H1 (cell line): ENCODE results near the gene RAPGEF5. TPM values are rescaled to one million over a fixed set of nuclear protein-coding genes. Genes with fewer than 3 reads are reported as not detected.

ENCODE experiments used
- CTCF ChIA-PET: fragments of 300-600 bp; sonication (Branson Sonifier 250); formaldehyde crosslinking; loops from one replicate; lab custom pipeline; 2021; ENCODE audit not compliant: partially characterized antibody; lab: Charles Lee
- POLR2A ChIA-PET: fragments of 300-600 bp; sonication (Branson Sonifier 250); formaldehyde crosslinking; loops from one replicate; lab custom pipeline; 2021; ENCODE audit warnings: inconsistent platforms; ENCODE audit not compliant: partially characterized antibody; lab: Charles Lee
- DNase-seq, 2 experiments: peaks; one replicate each; pipeline versions ENCODE4 v3.0.0 to v3.0.0-alpha.2; 2010 to 2022; ENCODE audit warnings: low spot score in 2 of 2, low read depth in 1 of 2, mixed read lengths in 1 of 2
- FAIRE-seq: peaks from 2 replicates; lab custom pipeline; 2011; peaks lifted over from hg19 to GRCh38; lab: Jason Lieb, UNC
- H2AFZ ChIP-seq: 2 replicates; pipeline ENCODE4 v1.8.1; 2012; ENCODE audit warnings: low read length, inconsistent platforms
- H2AK5ac ChIP-seq: 2 replicates; pipeline ENCODE4 v1.6.1; 2013; ENCODE audit warnings: low read depth, low read length
- H2BK120ac ChIP-seq: replicated peaks from 2 replicates; pipeline ENCODE3; 2013; ENCODE audit warnings: low read depth, low read length, inconsistent platforms
- H2BK12ac ChIP-seq: 2 replicates; pipeline ENCODE4 v1.6.1; 2013; ENCODE audit warnings: low read depth, low read length
- H2BK15ac ChIP-seq: 2 replicates; pipeline ENCODE4 v1.6.1; 2013; ENCODE audit warnings: low read length
- H2BK20ac ChIP-seq: 2 replicates; pipeline ENCODE4 v1.6.1; 2013; ENCODE audit warnings: low read length
- H2BK5ac ChIP-seq: 2 replicates; pipeline ENCODE4 v1.6.1; 2013; ENCODE audit warnings: low read depth, low read length
- H3K14ac ChIP-seq: 2 replicates; pipeline ENCODE4 v1.6.1; 2013; ENCODE audit warnings: inconsistent platforms; ENCODE audit not compliant: insufficient read length
- H3K18ac ChIP-seq: 2 replicates; pipeline ENCODE4 v1.6.1; 2013; ENCODE audit warnings: low read length; ENCODE audit errors: extremely low read depth
- H3K23ac ChIP-seq: 2 replicates; pipeline ENCODE4 v1.6.1; 2013; ENCODE audit warnings: inconsistent platforms; ENCODE audit not compliant: insufficient read length
- H3K23me2 ChIP-seq: 2 replicates; pipeline ENCODE4 v1.6.1; 2013; ENCODE audit warnings: low read depth, low read length
- H3K27ac ChIP-seq: 2 replicates; pipeline ENCODE4 v1.6.1; 2011; ENCODE audit warnings: low read depth, low read length, inconsistent platforms
- H3K27me3 ChIP-seq, 4 experiments: replicated peaks in 1 of 4; 1 replicate in 1 of 4; 2 replicates in 3 of 4; pipeline versions ENCODE4 v1.6.1 to v1.8.1; 2011 to 2013; ENCODE audit warnings: low read length in 3 of 4, mild to moderate bottlenecking in 3 of 4, inconsistent platforms in 2 of 4, mixed read lengths in 2 of 4, moderate library complexity in 1 of 4; ENCODE audit not compliant: control insufficient read depth in 3 of 4, insufficient read depth in 3 of 4; ENCODE audit errors: extremely low read depth in 1 of 4
- H3K36me3 ChIP-seq, 4 experiments: 2 replicates each; pipeline versions ENCODE4 v1.6.1 to v1.8.1; 2011 to 2013; ENCODE audit warnings: mild to moderate bottlenecking in 4 of 4, low read length in 3 of 4, moderate library complexity in 2 of 4, control low read depth in 1 of 4, inconsistent platforms in 1 of 4; ENCODE audit not compliant: insufficient read depth in 4 of 4, control insufficient read depth in 2 of 4
- H3K4ac ChIP-seq: replicated peaks from 2 replicates; pipeline ENCODE3; 2013; ENCODE audit warnings: low read length, low read depth, mixed read lengths, inconsistent platforms; ENCODE audit not compliant: insufficient read length
- H3K4me1 ChIP-seq, 4 experiments: replicated peaks in 1 of 4; 1 replicate in 1 of 4; 2 replicates in 3 of 4; pipeline versions ENCODE4 v1.6.1 to v1.8.1; 2011 to 2013; ENCODE audit warnings: low read length in 3 of 4, inconsistent platforms in 2 of 4, mixed read lengths in 1 of 4; ENCODE audit not compliant: insufficient read depth in 4 of 4, control insufficient read depth in 3 of 4
- H3K4me2 ChIP-seq, 2 experiments: 2 replicates each; pipeline versions ENCODE4 v1.6.1 to v1.8.1; 2011 to 2013; ENCODE audit warnings: low read depth in 2 of 2, low read length in 2 of 2, control low read depth in 1 of 2, inconsistent platforms in 1 of 2, mild to moderate bottlenecking in 1 of 2; ENCODE audit not compliant: insufficient read depth in 1 of 2
- H3K4me3 ChIP-seq, 4 experiments: fragments of 200-600, 300-600 bp in 1 of 4; sonication (generic), shearing (Covaris generic), sonication (Bioruptor Twin) in 1 of 4; 2 replicates each; pipeline versions ENCODE4 v1.5.1 to v1.8.1; 2011 to 2016; ENCODE audit warnings: low read length in 4 of 4, low read depth in 3 of 4, control low read depth in 2 of 4, inconsistent platforms in 2 of 4, mild to moderate bottlenecking in 2 of 4, mixed read lengths in 1 of 4, moderate library complexity in 1 of 4; ENCODE audit not compliant: insufficient read depth in 2 of 4; ENCODE audit errors: extremely low read depth in 1 of 4
- H3K56ac ChIP-seq: replicated peaks from 2 replicates; pipeline ENCODE3; 2013; ENCODE audit warnings: low read depth, mild to moderate bottlenecking, mixed read lengths, low read length, inconsistent platforms; ENCODE audit not compliant: insufficient read length
- H3K79me1 ChIP-seq: 2 replicates; pipeline ENCODE4 v1.6.1; 2013; ENCODE audit warnings: low read depth, low read length, control low read depth
- H3K79me2 ChIP-seq, 2 experiments: 2 replicates each; pipeline versions ENCODE4 v1.6.1 to v1.8.1; 2012 to 2013; ENCODE audit warnings: low read length in 2 of 2, mild to moderate bottlenecking in 2 of 2, inconsistent platforms in 1 of 2; ENCODE audit not compliant: insufficient read depth in 2 of 2, control insufficient read depth in 1 of 2
- H3K9ac ChIP-seq, 4 experiments: replicated peaks in 1 of 4; 1 replicate in 1 of 4; 2 replicates in 3 of 4; pipeline versions ENCODE4 v1.6.1 to v1.8.1; 2011 to 2013; ENCODE audit warnings: low read depth in 3 of 4, low read length in 3 of 4, control low read depth in 2 of 4, mild to moderate bottlenecking in 2 of 4, moderate library complexity in 2 of 4, inconsistent platforms in 1 of 4; ENCODE audit errors: extremely low read depth in 1 of 4
- H3K9me3 ChIP-seq, 2 experiments: 2 replicates each; pipeline versions ENCODE4 v1.6.1 to v1.8.1; 2012 to 2013; ENCODE audit warnings: mild to moderate bottlenecking in 2 of 2, moderate library complexity in 2 of 2, control low read depth in 1 of 2, inconsistent platforms in 1 of 2, low read depth in 1 of 2, low read length in 1 of 2, mixed read lengths in 1 of 2; ENCODE audit not compliant: insufficient read depth in 2 of 2
- H4K20me1 ChIP-seq, 2 experiments: replicated peaks in 1 of 2; 2 replicates each; pipeline versions ENCODE3 to v1.8.1; 2011 to 2013; ENCODE audit warnings: inconsistent platforms in 2 of 2, low read length in 2 of 2, mild to moderate bottlenecking in 1 of 2; ENCODE audit not compliant: insufficient read depth in 2 of 2, control insufficient read depth in 1 of 2
- H4K5ac ChIP-seq: 2 replicates; pipeline ENCODE4 v1.6.1; 2013; ENCODE audit warnings: low read length, low read depth, mixed read lengths, inconsistent platforms; ENCODE audit not compliant: insufficient read length
- H4K8ac ChIP-seq: 2 replicates; pipeline ENCODE4 v1.8.0; 2013; ENCODE audit warnings: mild to moderate bottlenecking, moderate library complexity, low read length, inconsistent platforms; ENCODE audit not compliant: insufficient read depth; ENCODE audit errors: extremely low read depth
- H4K91ac ChIP-seq: replicated peaks from 2 replicates; pipeline ENCODE3; 2013; ENCODE audit warnings: low read length, mixed read lengths, inconsistent platforms; ENCODE audit not compliant: insufficient read length
- CBX5 ChIP-seq: fragments of 300-800, 300-1000 bp; sonication (generic); IDR thresholded peaks from 2 replicates; pipeline ENCODE4 v1.7.1; 2016; ENCODE audit warnings: antibody characterized with exemption, low read length, low read depth
- CTBP2 ChIP-seq: IDR thresholded peaks from 2 replicates; pipeline ENCODE4 v1.7.0; 2011; ENCODE audit warnings: borderline replicate concordance, mild to moderate bottlenecking, moderate library complexity, mixed read lengths, low read length; ENCODE audit not compliant: insufficient read depth, insufficient read length
- GTF2F1 ChIP-seq: IDR thresholded peaks from 2 replicates; pipeline ENCODE4 v1.6.1; 2012; ENCODE audit warnings: low read depth, low read length, improper control_type of control experiment, borderline replicate concordance
- RBBP5 ChIP-seq: IDR thresholded peaks from 2 replicates; pipeline ENCODE4 v1.7.1; 2012; ENCODE audit warnings: low read depth, mild to moderate bottlenecking, inconsistent platforms, low read length, moderate library complexity, borderline replicate concordance
- TAF7 ChIP-seq: optimal IDR thresholded peaks from 2 replicates; pipeline ENCODE3; 2011; ENCODE audit warnings: low read depth, mild to moderate bottlenecking, inconsistent platforms, low read length, moderate library complexity, borderline replicate concordance
- WGBS, 2 experiments: shearing (Covaris generic) in 1 of 2; methylation state at CpG; one replicate each; pipeline versions ENCODE4 v1.1.6 to v1.1.7; 2013 to 2015; ENCODE audit warnings: low lambda C conversion rate in 2 of 2, mixed read lengths in 2 of 2, inconsistent platforms in 1 of 2, low coverage in 1 of 2, missing lambda C conversion rate in 1 of 2; ENCODE audit not compliant: insufficient replicate concordance in 2 of 2, insufficient coverage in 1 of 2, insufficient read length in 1 of 2; ENCODE audit errors: extremely low coverage in 1 of 2, missing lambda C conversion rate in 1 of 2; 5-methylcytosine and 5-hydroxymethylcytosine counted together
- polyA plus RNA-seq, 7 experiments: library from polyadenylated mRNA; depleted of rRNA in 3 of 7; stranded (reverse) in 5 of 7; unstranded in 2 of 7; fragments of >200 nt in 5 of 7; fragments of 200-250 nt in 2 of 7; gene quantifications; 1 replicate in 5 of 7; 2 replicates in 1 of 7; 4 replicates in 1 of 7; pipeline versions ENCODE4 v1.2.1 to v1.2.3, GENCODE V29; 2011 to 2013; ENCODE audit warnings: missing spikeins in 2 of 7, mixed read lengths in 2 of 7
- total RNA-seq: library from RNA; stranded (reverse); fragmentation: NEBNext Ultra II Directional; extraction: Animal tissue kit (Norgen Biotek cat#: 25700); gene quantifications from 2 replicates; pipeline ENCODE4 v1.2.1, GENCODE V29; 2021

RAPGEF5 gene
- total and polyA plus RNA-seq, 2 of the 8 experiments (the other 6 are each of a cell fraction or from before 2014, with no cell fraction given): 4.4 to 22.9 TPM

DNA sequence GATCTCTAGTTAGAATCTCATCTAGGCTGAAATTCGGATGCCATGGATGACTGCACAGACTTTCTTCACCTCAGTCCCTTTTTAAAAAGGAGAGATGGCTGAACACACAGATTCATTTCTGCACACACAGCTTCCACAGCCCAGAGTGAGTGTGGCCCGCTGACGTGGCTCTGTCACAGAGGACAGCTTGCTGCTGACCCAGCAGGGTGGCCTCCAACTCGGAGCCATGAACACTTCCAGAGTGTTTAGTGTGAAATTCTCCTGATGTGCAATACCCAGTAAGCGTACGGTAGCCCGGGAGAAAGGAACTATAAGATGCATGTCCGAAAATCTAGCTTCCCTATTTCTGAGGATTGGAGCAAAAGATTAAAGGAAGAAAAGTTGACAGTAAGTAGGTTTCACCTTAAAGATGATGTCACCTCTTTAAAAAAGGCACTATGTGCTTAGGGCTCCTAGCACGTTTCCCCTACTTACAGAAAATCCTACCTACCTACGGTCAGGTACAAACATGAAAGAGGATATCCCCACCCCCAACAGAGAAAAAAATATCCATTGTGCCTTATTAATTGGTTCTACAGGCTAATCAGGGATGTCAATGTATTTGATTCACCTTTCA, 162.2 kb downstream of the RAPGEF5 start:
- Histone ChIP-seq H3K27me3 (no peaks in the 10 kb centered on the region), H2BK20ac (no peak overlapping the region), H2BK12ac (no peak overlapping the region), H4K91ac (no peak overlapping the region), H4K5ac (no peak overlapping the region), H3K4ac (peak overlapping the region; percentile 28), H3K23me2 (peaks cover 8% of the 10 kb centered on the region; the same call in 1 of the 2 replicates), H3K9ac (no peak overlapping the region), H3K79me2 (no peaks in the 10 kb centered on the region; a peak in 1 of 4 replicates), H4K20me1 (peaks cover 2 to 4% of the 10 kb centered on the region in 2 experiments), H3K23ac (no peak overlapping the region), H3K4me3 (no peak overlapping the region), H3K14ac (peak overlapping the region; percentile 21), H3K27ac (no peak overlapping the region), H3K9me3 (no peaks in the 10 kb centered on the region), H3K36me3 (peaks cover 0 to 3% (median 0%) of the 10 kb centered on the region in 4 experiments; a peak in 1 of 8 replicates), H2AK5ac (no peak overlapping the region), H4K8ac (peak overlapping the region; percentile 45; the same call in 1 of the 2 replicates), H3K56ac (no peak overlapping the region), H3K4me2 (peak overlapping the region in 1 of 2 experiments; percentile 64; a peak in 1 of 4 replicates), H3K4me1 (peaks cover 0 to 19% (median 11%) of the 10 kb centered on the region in 4 experiments; a peak in 4 of 7 replicates), H3K18ac (no peak overlapping the region), H2BK15ac (no peak overlapping the region), H2AFZ (no peak overlapping the region), H2BK120ac (no peak overlapping the region), H3K79me1 (no peaks in the 10 kb centered on the region), H2BK5ac (no peak overlapping the region)
- POLR2A ChIA-PET: interaction anchor here (0.8 kb wide), 1 partner anchor 25 kb away, joined by 3 read pairs; no protein-coding TSS in a partner anchor
- DNase-seq: no peak
- no peak for FAIRE-seq
- WGBS, 2 experiments: 82% methylated on average over 10 of the region's 10 CpGs; no CpG with 5 or more reads in 1 of the 2 experiments
- TF ChIP-seq GTF2F1 (no peak), TAF7 (no peak), CBX5 (no peak), RBBP5 (no peak), CTBP2 (no peak)
- CTCF ChIA-PET: interaction anchor here (1.1 to 2.2 kb wide), 4 partner anchors 11 to 59 kb away, joined by 3 to 5 read pairs (median 4); no protein-coding TSS in a partner anchor
